Transverse colon (tissue), 4 donors: ENCODE measurements around the gene ARMC8. TPM values are rescaled to one million over a fixed set of nuclear protein-coding genes. Genes with fewer than 3 reads are reported as not detected.

ENCODE experiments used
- DNase-seq: peaks from one replicate; pipeline ENCODE4 v3.0.0-alpha.2; 2019
- H3K27ac ChIP-seq, 4 donors: fragments of 200-600 bp; sonication (generic); 2 replicates each; pipeline ENCODE4 v1.5.1; 2016 to 2018; ENCODE audit warnings: inconsistent platforms in 4 of 4
- H3K27me3 ChIP-seq: fragments of 200-600 bp; sonication (generic); 2 replicates; pipeline ENCODE4 v1.5.1; 2017; ENCODE audit warnings: inconsistent platforms
- H3K36me3 ChIP-seq, 4 donors: fragments of 200-600 bp; sonication (generic); 2 replicates each; pipeline ENCODE4 v1.5.1; 2017 to 2019; ENCODE audit warnings: inconsistent platforms in 4 of 4
- H3K4me1 ChIP-seq, 4 donors: fragments of 200-600 bp; sonication (generic); 2 replicates each; pipeline ENCODE4 v1.5.1; 2017 to 2020; ENCODE audit warnings: inconsistent platforms in 4 of 4
- H3K4me3 ChIP-seq, 4 donors: fragments of 200-600 bp; sonication (generic); 1 replicate in 1 of 4; 2 replicates in 3 of 4; pipeline versions ENCODE4 v1.5.1 to v1.6.1; 2017 to 2019; ENCODE audit warnings: inconsistent platforms in 4 of 4
- H3K9me3 ChIP-seq, 2 donors: fragments of 200-600 bp; sonication (generic); 2 replicates each; pipeline ENCODE4 v1.5.1; 2017 to 2019; ENCODE audit warnings: inconsistent platforms in 2 of 2
- EP300 ChIP-seq: sonication (generic); formaldehyde crosslinking; IDR thresholded peaks from one replicate; pipeline ENCODE4 v1.6.1; 2017; ENCODE audit warnings: antibody characterized with exemption, low read depth
- POLR2A ChIP-seq: fragments of 450-650 bp; IDR thresholded peaks from one replicate; pipeline ENCODE4 v1.6.1; 2016; ENCODE audit warnings: antibody characterized with exemption, mild to moderate bottlenecking, moderate library complexity
- POLR2AphosphoS5 ChIP-seq, 3 donors: sonication (generic); formaldehyde crosslinking; IDR thresholded peaks; one replicate each; pipeline ENCODE4 v1.6.1; 2016; ENCODE audit warnings: antibody characterized with exemption in 3 of 3
- WGBS, 2 donors: methylation state at CpG; one replicate each; pipeline ENCODE4 v1.1.5; 2018; ENCODE audit warnings: low coverage in 1 of 2; 5-methylcytosine and 5-hydroxymethylcytosine counted together
- in situ Hi-C, 4 donors: fragments of 200-750 bp; cut with MboI; loops; one replicate each; pipeline versions ENCODE4 v1.15.0 to v1.15.1; 2017; ENCODE audit warnings: low sequenced_read_pairs in 3 of 4, low pct_ligation_motif_present in 1 of 4, low pct_unique_long_range_greater_than_20kb in 1 of 4
- intact Hi-C: fragments of 100-400 bp; cut with DNase I; formaldehyde crosslinking; loops from one replicate; pipeline ENCODE4 v1.15.1; 2023; ENCODE audit warnings: low total_unique reads
- total RNA-seq, 4 donors: library from RNA; depleted of rRNA; stranded (reverse); fragments of >200 nt; gene quantifications; one replicate each; pipeline ENCODE4 v1.1.0, GENCODE V29; 2016
- TF ChIP-seq, protein P1 (sequence below), 5 experiments: fragments of 200-600 bp in 3 of 5; fragments of 450-650 bp in 2 of 5; sonication (generic) in 3 of 5; IDR thresholded peaks; 1 replicate in 2 of 5; 2 replicates in 3 of 5; pipeline ENCODE4 v1.5.1; 2016 to 2017; ENCODE audit warnings: antibody characterized with exemption in 5 of 5, inconsistent platforms in 3 of 5, mild to moderate bottlenecking in 2 of 5, moderate library complexity in 1 of 5

ARMC8 gene
- total RNA-seq, 4 donors from 2014 or later = 48.1 to 63.8 (median 60.3) TPM

DNA sequence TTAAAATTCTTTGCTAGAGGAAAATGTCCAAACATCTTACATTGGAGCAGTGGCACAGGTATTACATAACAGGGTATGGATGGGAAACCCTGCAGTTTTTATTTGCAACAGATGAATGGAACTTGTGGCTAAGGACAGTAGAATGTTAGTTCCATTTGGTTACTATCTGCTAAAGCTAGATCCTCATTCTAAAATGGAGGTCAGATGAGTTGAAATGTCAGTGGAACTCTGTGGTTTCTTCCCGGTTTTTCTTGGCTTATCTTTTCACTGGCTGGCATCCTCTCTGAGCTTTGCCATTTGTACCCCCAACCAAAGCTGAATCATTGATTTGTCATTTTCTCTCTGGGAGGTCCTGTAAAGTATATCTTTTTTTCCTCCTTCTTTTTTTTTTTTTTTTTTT lies 68.9 kb downstream of the ARMC8 start:
- in situ Hi-C loops = no loop called here
- H3K9me3 ChIP-seq = no peaks in the 10 kb centered on the region
- no peak overlapping the region for H3K4me3 ChIP-seq
- no peaks in the 10 kb centered on the region for H3K4me1 ChIP-seq
- intact Hi-C loops = no loop called here
- TF ChIP-seq POLR2A (no peak), POLR2AphosphoS5 (IDR thresholded peaks at IDR 0.05) (no peak)
- TF ChIP-seq, protein P1, sequence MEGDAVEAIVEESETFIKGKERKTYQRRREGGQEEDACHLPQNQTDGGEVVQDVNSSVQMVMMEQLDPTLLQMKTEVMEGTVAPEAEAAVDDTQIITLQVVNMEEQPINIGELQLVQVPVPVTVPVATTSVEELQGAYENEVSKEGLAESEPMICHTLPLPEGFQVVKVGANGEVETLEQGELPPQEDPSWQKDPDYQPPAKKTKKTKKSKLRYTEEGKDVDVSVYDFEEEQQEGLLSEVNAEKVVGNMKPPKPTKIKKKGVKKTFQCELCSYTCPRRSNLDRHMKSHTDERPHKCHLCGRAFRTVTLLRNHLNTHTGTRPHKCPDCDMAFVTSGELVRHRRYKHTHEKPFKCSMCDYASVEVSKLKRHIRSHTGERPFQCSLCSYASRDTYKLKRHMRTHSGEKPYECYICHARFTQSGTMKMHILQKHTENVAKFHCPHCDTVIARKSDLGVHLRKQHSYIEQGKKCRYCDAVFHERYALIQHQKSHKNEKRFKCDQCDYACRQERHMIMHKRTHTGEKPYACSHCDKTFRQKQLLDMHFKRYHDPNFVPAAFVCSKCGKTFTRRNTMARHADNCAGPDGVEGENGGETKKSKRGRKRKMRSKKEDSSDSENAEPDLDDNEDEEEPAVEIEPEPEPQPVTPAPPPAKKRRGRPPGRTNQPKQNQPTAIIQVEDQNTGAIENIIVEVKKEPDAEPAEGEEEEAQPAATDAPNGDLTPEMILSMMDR (IDR thresholded peaks at IDR 0.05) = no peak
- H3K27ac ChIP-seq = no peak overlapping the region
- no peaks in the 10 kb centered on the region for H3K27me3 ChIP-seq
- peaks cover 0 to 5% (median 0%) of the 10 kb centered on the region in 4 donors for H3K36me3 ChIP-seq
- WGBS, 2 donors = 97 to 100% methylated on average over 1 of the region's 1 CpG
- DNase-seq = no peak

DNA sequence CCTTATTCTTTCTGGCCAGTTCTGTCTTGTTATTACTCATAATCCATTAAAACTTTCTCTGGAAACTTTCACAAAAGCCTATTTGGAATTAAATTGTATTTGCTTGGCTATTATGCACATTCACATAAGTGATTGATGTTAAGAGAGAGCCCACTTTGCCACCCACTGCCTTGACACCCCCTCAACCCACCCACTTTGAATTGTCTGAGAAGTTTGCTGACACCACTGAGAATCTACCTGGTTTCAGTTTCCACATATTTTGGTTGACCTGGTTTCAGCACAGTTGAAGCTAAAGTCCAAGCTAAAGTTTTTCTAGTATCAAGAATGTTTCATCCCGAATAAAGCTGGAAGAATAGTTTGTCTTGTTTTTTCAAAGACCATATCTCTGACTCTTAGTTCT lies 70.9 kb downstream of the ARMC8 start:
- Histone ChIP-seq H3K4me1 (no peaks in the 10 kb centered on the region), H3K27me3 (no peaks in the 10 kb centered on the region), H3K27ac (no peak overlapping the region), H3K9me3 (no peaks in the 10 kb centered on the region), H3K36me3 (peaks cover 0 to 5% (median 0%) of the 10 kb centered on the region in 4 donors), H3K4me3 (no peak overlapping the region)
- in situ Hi-C loops = no loop called here
- WGBS, 2 donors = 96 to 100% methylated on average over 1 of the region's 1 CpG
- TF ChIP-seq POLR2A (no peak), POLR2AphosphoS5 (IDR thresholded peaks at IDR 0.05) (no peak), EP300 (no peak)
- TF ChIP-seq, protein P1 (IDR thresholded peaks at IDR 0.05) = no peak
- no peak for DNase-seq
- intact Hi-C loops = no loop called here

DNA sequence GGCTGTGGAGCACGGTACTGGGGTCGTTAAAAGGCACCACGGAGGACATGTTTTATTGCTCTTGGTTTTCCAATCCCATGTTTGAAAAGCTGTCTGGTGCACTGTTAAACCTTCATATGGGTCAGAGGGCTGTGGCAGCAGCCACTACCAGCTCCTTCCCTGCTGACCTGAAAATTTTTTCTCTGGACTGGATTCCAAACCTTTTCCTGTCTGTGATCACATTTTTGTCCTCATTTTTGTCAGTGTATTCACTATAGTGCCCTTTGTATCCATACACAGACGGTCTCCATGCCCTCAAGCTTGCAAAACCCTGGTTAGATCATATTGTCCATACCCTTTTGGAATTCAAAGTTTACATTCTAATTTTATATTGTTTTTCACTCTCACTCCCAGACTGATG lies 72.0 kb downstream of the ARMC8 start:
- Histone ChIP-seq H3K27ac (no peak overlapping the region), H3K27me3 (no peaks in the 10 kb centered on the region), H3K4me1 (no peaks in the 10 kb centered on the region), H3K36me3 (peaks cover 0 to 5% (median 0%) of the 10 kb centered on the region in 4 donors), H3K9me3 (no peaks in the 10 kb centered on the region), H3K4me3 (no peak overlapping the region)
- in situ Hi-C loops (no loop called here), intact Hi-C loops (no loop called here)
- 80 to 100% methylated on average over 1 to 4 of the region's 4 CpGs for WGBS, 2 donors
- TF ChIP-seq POLR2AphosphoS5 (IDR thresholded peaks at IDR 0.05) = no peak
- TF ChIP-seq POLR2A = no peak
- no peak for TF ChIP-seq EP300
- TF ChIP-seq, protein P1 (IDR thresholded peaks at IDR 0.05) = no peak
- DNase-seq = no peak

DNA sequence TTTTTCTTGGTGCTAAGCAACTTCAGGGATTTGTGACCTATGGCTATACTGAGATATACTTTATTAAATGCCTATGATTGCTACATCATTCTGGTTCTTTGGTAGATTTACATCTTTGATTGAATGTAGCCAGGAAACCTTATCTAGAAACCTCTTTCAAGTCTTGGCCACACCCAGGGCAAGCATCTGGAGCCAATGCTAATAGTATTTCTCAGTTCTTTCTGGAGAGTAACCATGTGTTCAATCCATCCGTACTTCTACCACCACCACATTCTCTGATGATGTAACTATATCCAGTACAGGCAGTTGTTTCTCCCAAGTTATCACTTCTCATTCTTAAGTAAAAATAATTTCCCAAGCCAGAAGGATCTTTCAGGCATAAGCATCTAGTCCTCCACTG lies 73.5 kb downstream of the ARMC8 start:
- 75 to 87% methylated on average over 1 of the region's 1 CpG for WGBS, 2 donors
- Histone ChIP-seq H3K9me3 (no peaks in the 10 kb centered on the region), H3K36me3 (peaks cover 0 to 5% (median 1%) of the 10 kb centered on the region in 4 donors), H3K27me3 (no peaks in the 10 kb centered on the region), H3K4me1 (no peaks in the 10 kb centered on the region), H3K4me3 (no peak overlapping the region), H3K27ac (no peak overlapping the region)
- no peak for DNase-seq
- intact Hi-C loops = no loop called here
- in situ Hi-C loops = no loop called here
- TF ChIP-seq POLR2AphosphoS5 (IDR thresholded peaks at IDR 0.05) (no peak), POLR2A (no peak), EP300 (no peak)
- TF ChIP-seq, protein P1 (IDR thresholded peaks at IDR 0.05) = no peak
